GM12878 (cell line): Measurements from ENCODE around the gene DAZAP2. TPM values are rescaled to one million over a fixed set of nuclear protein-coding genes. Genes with fewer than 3 reads are reported as not detected.

Experiments
- ATAC-seq: fragments of 200-7000 bp; cut with Tn5 transposase; 3 replicates; pipeline ENCODE4 v1.9.1; 2020; ENCODE audit warnings: mild to moderate bottlenecking, moderate library complexity
- BruUV-seq: library from RNA; stranded (reverse); fragments of 400-500 nt; replicated peaks from 2 replicates; lab custom pipeline; 2021; lab: Mats Ljungman, UMichigan
- CTCF ChIA-PET: fragments of 300-600 bp; sonication (Branson Sonifier 250); formaldehyde crosslinking; extraction: SDS; loops from one replicate; lab custom pipeline; 2021; ENCODE audit warnings: inconsistent platforms; lab: Yijun Ruan, JAX
- POLR2A ChIA-PET: fragments of 350-600 bp; formaldehyde crosslinking; extraction: SDS; loops from one replicate; lab custom pipeline; 2021; ENCODE audit warnings: inconsistent platforms; lab: Charles Lee
- RAD21 ChIA-PET: fragments of 300-600 bp; sonication (Branson Sonifier 250); formaldehyde crosslinking; loops from one replicate; lab custom pipeline; 2023; ENCODE audit warnings: antibody characterized with exemption; ENCODE audit not compliant: unreplicated experiment; lab: Charles Lee
- SMC1A ChIA-PET: fragments of 300-600 bp; sonication (Branson Sonifier 250); formaldehyde crosslinking; loops from one replicate; lab custom pipeline; 2023; ENCODE audit not compliant: unreplicated experiment, uncharacterized antibody; lab: Charles Lee
- DNase-seq: peaks from one replicate; pipeline ENCODE4 v3.0.0-alpha.2; 2011; ENCODE audit warnings: low read depth, low spot score
- FAIRE-seq: peaks from 3 replicates; lab custom pipeline; 2011; peaks lifted over from hg19 to GRCh38; lab: Jason Lieb, UNC
- H2AFZ ChIP-seq: 2 replicates; pipeline ENCODE4 v1.6.0; 2011; ENCODE audit warnings: low read depth, low read length, control low read depth; ENCODE audit not compliant: control insufficient read depth
- H3K27ac ChIP-seq: 2 replicates; pipeline ENCODE4 v1.5.1; 2011; ENCODE audit warnings: control low read depth; ENCODE audit not compliant: control insufficient read depth, insufficient read depth
- H3K27me3 ChIP-seq, 2 experiments: replicated peaks in 1 of 2; 2 replicates each; pipeline versions ENCODE4 v1.6.0 to v1.6.1; 2011; ENCODE audit warnings: low read length in 1 of 2; ENCODE audit not compliant: control insufficient read depth in 2 of 2, insufficient read depth in 2 of 2
- H3K36me3 ChIP-seq, 2 experiments: 2 replicates each; pipeline ENCODE4 v1.5.1; 2011; ENCODE audit warnings: low read length in 1 of 2; ENCODE audit not compliant: control insufficient read depth in 2 of 2, insufficient read depth in 2 of 2
- H3K4me1 ChIP-seq: 2 replicates; pipeline ENCODE4 v1.6.1; 2011; ENCODE audit warnings: mild to moderate bottlenecking, low read length, moderate library complexity, mixed read lengths; ENCODE audit not compliant: control insufficient read depth, insufficient read depth
- H3K4me2 ChIP-seq: 2 replicates; pipeline ENCODE4 v1.6.0; 2011; ENCODE audit warnings: control low read depth; ENCODE audit not compliant: control insufficient read depth, insufficient read depth
- H3K4me3 ChIP-seq: fragments of 200-600 bp; sonication (generic); 2 replicates; pipeline ENCODE4 v1.5.1; 2016
- H3K79me2 ChIP-seq: 2 replicates; pipeline ENCODE4 v1.6.0; 2011; ENCODE audit warnings: low read length; ENCODE audit not compliant: control insufficient read depth, insufficient read depth
- H3K9ac ChIP-seq: 2 replicates; pipeline ENCODE4 v1.8.0; 2011; ENCODE audit warnings: low read length, control low read depth, mixed read lengths; ENCODE audit not compliant: control insufficient read depth, insufficient read depth
- H3K9me3 ChIP-seq: replicated peaks from 3 replicates; pipeline ENCODE4 v1.5.1; 2011; ENCODE audit warnings: mild to moderate bottlenecking, low read length; ENCODE audit not compliant: control insufficient read depth, insufficient read depth
- H4K20me1 ChIP-seq: 2 replicates; pipeline ENCODE4 v1.6.0; 2011; ENCODE audit not compliant: control insufficient read depth, insufficient read depth
- BCL11A ChIP-seq: IDR thresholded peaks from 2 replicates; pipeline ENCODE4 v1.6.1; 2011; ENCODE audit warnings: low read depth, low read length
- EGR1 ChIP-seq, 2 experiments: IDR thresholded peaks; 1 replicate in 1 of 2; 2 replicates in 1 of 2; pipeline ENCODE4 v1.6.1; 2011 to 2012; ENCODE audit warnings: low read depth in 2 of 2, low read length in 2 of 2, borderline replicate concordance in 1 of 2, mild to moderate bottlenecking in 1 of 2, moderate library complexity in 1 of 2
- FOXK2 ChIP-seq: fragments of 450-650 bp; IDR thresholded peaks from 2 replicates; pipeline ENCODE4 v1.6.1; 2017; ENCODE audit warnings: mild to moderate bottlenecking, moderate library complexity
- MYC ChIP-seq: IDR thresholded peaks from 2 replicates; pipeline ENCODE4 v1.6.1; 2011; ENCODE audit warnings: mild to moderate bottlenecking, low read length, moderate library complexity, inconsistent platforms; ENCODE audit not compliant: insufficient read depth, insufficient replicate concordance, insufficient read length, severe bottlenecking
- POLR2A ChIP-seq: IDR thresholded peaks from 2 replicates; pipeline ENCODE4 v1.6.1; 2011; ENCODE audit warnings: low read depth, mild to moderate bottlenecking, low read length
- POLR2AphosphoS5 ChIP-seq: IDR thresholded peaks from 2 replicates; pipeline ENCODE4 v1.6.1; 2011; ENCODE audit warnings: mild to moderate bottlenecking, low read length, inconsistent platforms
- WGBS: methylation state at CpG from one replicate; pipeline ENCODE4 v1.1.6; 2016; ENCODE audit warnings: low lambda C conversion rate; ENCODE audit not compliant: insufficient replicate concordance, insufficient coverage; ENCODE audit errors: missing lambda C conversion rate; 5-methylcytosine and 5-hydroxymethylcytosine counted together
- in situ Hi-C: fragments of 300-500 bp; cut with MboI; formaldehyde crosslinking; loops from 9 replicates; pipeline ENCODE4 v1.14.3; 2018; ENCODE audit warnings: mixed read lengths
- intact Hi-C: fragments of 100-400 bp; cut with micrococcal nuclease; formaldehyde crosslinking; loops from one replicate; pipeline ENCODE4 v1.14.2; 2022; ENCODE audit not compliant: unreplicated experiment
- polyA plus RNA-seq, 11 experiments: library from polyadenylated mRNA; depleted of rRNA in 4 of 11; unstranded in 6 of 11; stranded (reverse) in 5 of 11; fragments of >200 nt; fragmentation: Nextera tagmentation in 4 of 11; fragmentation: Illumina TruSeq in 1 of 11; extraction: Ambion mirVana in 4 of 11; extraction: Trizol in 1 of 11; gene quantifications; 1 replicate in 1 of 11; 2 replicates in 10 of 11; pipeline versions ENCODE4 v1.2.1 to v1.2.3, GENCODE V29; 2011 to 2016; ENCODE audit warnings: inconsistent platforms in 2 of 11, missing spikeins in 2 of 11, low read depth in 1 of 11
- total RNA-seq, 4 experiments: library from RNA; depleted of rRNA in 3 of 4; stranded (reverse); fragments of >200 nt in 3 of 4; fragmentation: Illumina TruSeq in 1 of 4; extraction: Trizol in 1 of 4; gene quantifications; 2 replicates each; pipeline versions ENCODE4 v1.2.1 to v1.2.3, GENCODE V29; 2013 to 2021

The DAZAP2 gene
- total and polyA plus RNA-seq, 10 of the 15 experiments (the other 5 are each of a cell fraction or from before 2014, with no cell fraction given), result 71.0 to 267 (median 158) TPM

GRCh38 chr12:51242876-51243275 is 4.2 kb downstream of the DAZAP2 start (continued):
- TF ChIP-seq BCL11A (no peak), EGR1 (IDR thresholded peaks at IDR 0.05; ENCODE audit: borderline replicate concordance in 1 of 2, low read depth in 2 of 2, low read length in 2 of 2) (no peak), FOXK2 (no peak)

- TF ChIP-seq POLR2AphosphoS5, result peak; percentile 49; the same call in 1 of the 2 replicates
- TF ChIP-seq POLR2A, result 0 out of 2 replicates have a peak, but pooled peaks have one; percentile 20
- TF ChIP-seq MYC, result no peak
- TF ChIP-seq, all 136 proteins: peak for 2
- no peak overlapping the region for H2AFZ ChIP-seq
- no TSS peak for BruUV-seq
- intact Hi-C loops (no loop called here), in situ Hi-C loops (no loop called here)
- ChIA-PET CTCF (interaction anchor here (2.0 to 2.3 kb wide), 2 partner anchors 8 to 26 kb away, joined by 5 to 17 read pairs; partner anchors contain the start of gene POU6F1), RAD21 (interaction anchor here (1.4 kb wide), 1 partner anchor 8 kb away, joined by 3 read pairs; no protein-coding TSS in a partner anchor), SMC1A (interaction anchor here (1.2 to 2.1 kb wide), 4 partner anchors 9 to 258 kb away, joined by 4 to 9 read pairs (median 6); no protein-coding TSS in a partner anchor), POLR2A (interaction anchor here (0.6 to 1.1 kb wide), 2 partner anchors 57 to 605 kb away, joined by 3 to 4 read pairs; no protein-coding TSS in a partner anchor)
- ATAC-seq (no peak), FAIRE-seq (no peak), DNase-seq (no peak)
- H3K27ac ChIP-seq, result no peak overlapping the region
- peaks cover 18% of the 10 kb centered on the region for H3K79me2 ChIP-seq
- H3K9ac ChIP-seq, result no peak overlapping the region
- H3K4me3 ChIP-seq, result no peak overlapping the region
- 98% methylated on average over 4 of the region's 4 CpGs for WGBS
- no peaks in the 10 kb centered on the region for H3K27me3 ChIP-seq
- peaks cover 6 to 34% of the 10 kb centered on the region in 2 experiments for H3K36me3 ChIP-seq
- H3K4me1 ChIP-seq, result peaks cover 13% of the 10 kb centered on the region
- H3K9me3 ChIP-seq, result no peaks in the 10 kb centered on the region
- no peaks in the 10 kb centered on the region for H4K20me1 ChIP-seq
- no peak overlapping the region for H3K4me2 ChIP-seq
These were observed 5.6 kb downstream of the DAZAP2 start for GRCh38 chr12:51244269-51244668.
